ENCODE results near the gene ISOC1. TPM values are rescaled to one million over a fixed set of nuclear protein-coding genes. Genes with fewer than 3 reads are reported as not detected.

The ISOC1 gene
- total RNA-seq, 4 donors from 2014 or later, result 24.5 to 37.3 (median 29.2) TPM

DNA sequence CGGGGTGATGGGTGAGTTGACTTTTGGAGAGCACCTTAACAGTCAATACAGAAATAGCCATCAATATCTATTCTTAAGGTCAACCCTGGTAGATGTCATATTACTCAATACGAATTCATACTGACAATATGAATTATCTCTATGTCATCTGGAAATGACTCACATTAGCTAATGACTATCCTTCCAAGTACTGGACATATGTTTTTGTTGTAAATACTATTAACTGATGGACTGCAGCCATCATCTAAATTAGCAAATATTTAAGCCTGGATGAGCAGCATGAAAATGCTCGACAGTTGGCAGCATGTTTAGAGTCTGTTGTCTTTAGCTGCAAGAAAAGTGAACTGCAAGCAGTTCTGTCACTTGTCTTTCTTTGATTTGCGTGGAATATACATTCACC lies 19.6 kb upstream of the ISOC1 start:
- no peak for ATAC-seq (ENCODE audit: low FRiP score)
- no peak for DNase-seq (ENCODE audit: low spot score)
- no peak for TF ChIP-seq CTCF (IDR thresholded peaks at IDR 0.05)

GRCh38 chr5:129077433-129078075 lies 17.0 kb upstream of the ISOC1 start:
- ATAC-seq (ENCODE audit: low FRiP score), result no peak
- TF ChIP-seq CTCF (IDR thresholded peaks at IDR 0.05), result no peak
- no peak for DNase-seq (ENCODE audit: low spot score)

GRCh38 chr5:129078247-129078646 lies 16.3 kb upstream of the ISOC1 start:
- no peak for TF ChIP-seq CTCF (IDR thresholded peaks at IDR 0.05)
- DNase-seq (ENCODE audit: low spot score) (no peak), ATAC-seq (ENCODE audit: low FRiP score) (no peak)

- no peak for DNase-seq (ENCODE audit: low spot score)
- TF ChIP-seq CTCF (IDR thresholded peaks at IDR 0.05), result no peak
- no peak for ATAC-seq (ENCODE audit: low FRiP score)
Measured at GRCh38 chr5:129078660-129079059, 15.9 kb upstream of the ISOC1 start.

DNA sequence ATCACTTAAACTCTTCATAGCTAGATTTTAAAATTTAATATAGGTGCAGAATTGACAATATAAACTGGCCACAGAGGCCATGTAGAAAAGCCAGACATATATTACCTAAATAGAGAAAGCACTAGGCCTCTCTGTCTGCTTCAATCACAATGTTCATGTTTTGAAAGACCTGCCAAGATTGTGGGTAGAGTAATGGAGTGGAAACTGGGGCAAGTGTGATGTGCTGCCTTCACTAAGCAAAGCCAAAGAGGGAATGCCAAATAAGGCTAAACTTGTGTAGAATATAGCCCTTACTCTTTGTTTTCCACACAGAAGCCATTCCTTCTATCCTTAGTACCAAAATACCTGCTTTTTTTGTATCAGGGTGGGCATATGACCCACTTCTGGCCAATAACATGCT lies 15.1 kb upstream of the ISOC1 start:
- ATAC-seq (ENCODE audit: low FRiP score) (no peak), DNase-seq (ENCODE audit: low spot score) (no peak)
- TF ChIP-seq CTCF (IDR thresholded peaks at IDR 0.05), result no peak

DNA sequence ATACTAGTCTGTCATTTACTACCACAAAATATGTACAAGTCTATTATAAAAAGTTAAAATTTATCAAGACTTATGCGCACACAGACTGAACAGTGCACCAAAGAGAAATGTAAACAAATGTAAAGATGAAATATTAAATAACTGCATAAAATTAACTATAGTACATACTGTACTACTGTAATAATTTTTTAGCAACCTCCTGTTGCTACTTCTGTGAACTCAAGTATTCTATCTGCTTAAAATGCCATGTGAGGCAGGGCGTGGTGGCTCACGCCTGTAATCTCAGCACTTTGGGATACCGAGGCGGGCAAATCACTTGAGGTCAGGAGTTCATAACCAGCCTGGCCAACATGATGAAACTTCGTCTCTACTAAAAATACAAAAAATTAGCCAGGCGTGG lies 13.8 kb upstream of the ISOC1 start:
- DNase-seq (ENCODE audit: low spot score) (no peak), ATAC-seq (ENCODE audit: low FRiP score) (no peak)
- no peak for TF ChIP-seq CTCF (IDR thresholded peaks at IDR 0.05)

All from omental fat pad (tissue), 4 donors.